ENCODE measurements around the gene PLEKHG3.

Gene PLEKHG3

DNA sequence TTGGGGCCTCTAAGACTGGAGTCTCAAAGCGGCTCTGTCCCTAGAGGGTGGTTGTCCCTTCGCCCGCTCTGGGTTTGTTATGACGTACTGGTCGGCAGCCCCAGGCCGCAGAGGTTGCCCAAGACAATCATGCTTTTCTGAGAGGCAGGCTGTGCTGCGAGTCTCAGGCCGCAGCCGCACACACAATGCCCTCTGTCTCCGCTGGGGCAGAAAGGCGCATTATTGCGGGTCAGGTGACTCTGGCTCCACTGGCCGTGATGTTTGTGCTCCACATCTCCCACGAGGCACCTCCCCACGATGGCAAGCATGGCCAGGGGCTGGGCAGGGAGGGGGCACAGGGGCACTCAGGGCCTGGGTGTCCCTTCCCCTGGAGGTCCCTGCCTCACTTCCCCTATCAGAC lies 21.0 kb upstream of the PLEKHG3 start:
- no peak for DNase-seq
- Histone ChIP-seq H3K36me3 (replicated peaks) (no peaks in the 10 kb centered on the region), H3K27me3 (replicated peaks) (no peaks in the 10 kb centered on the region), H3K27ac (no peak overlapping the region), H3K4me3 (ENCODE audit: low read depth, low read length) (no peak overlapping the region)
- TF ChIP-seq, protein P1, sequence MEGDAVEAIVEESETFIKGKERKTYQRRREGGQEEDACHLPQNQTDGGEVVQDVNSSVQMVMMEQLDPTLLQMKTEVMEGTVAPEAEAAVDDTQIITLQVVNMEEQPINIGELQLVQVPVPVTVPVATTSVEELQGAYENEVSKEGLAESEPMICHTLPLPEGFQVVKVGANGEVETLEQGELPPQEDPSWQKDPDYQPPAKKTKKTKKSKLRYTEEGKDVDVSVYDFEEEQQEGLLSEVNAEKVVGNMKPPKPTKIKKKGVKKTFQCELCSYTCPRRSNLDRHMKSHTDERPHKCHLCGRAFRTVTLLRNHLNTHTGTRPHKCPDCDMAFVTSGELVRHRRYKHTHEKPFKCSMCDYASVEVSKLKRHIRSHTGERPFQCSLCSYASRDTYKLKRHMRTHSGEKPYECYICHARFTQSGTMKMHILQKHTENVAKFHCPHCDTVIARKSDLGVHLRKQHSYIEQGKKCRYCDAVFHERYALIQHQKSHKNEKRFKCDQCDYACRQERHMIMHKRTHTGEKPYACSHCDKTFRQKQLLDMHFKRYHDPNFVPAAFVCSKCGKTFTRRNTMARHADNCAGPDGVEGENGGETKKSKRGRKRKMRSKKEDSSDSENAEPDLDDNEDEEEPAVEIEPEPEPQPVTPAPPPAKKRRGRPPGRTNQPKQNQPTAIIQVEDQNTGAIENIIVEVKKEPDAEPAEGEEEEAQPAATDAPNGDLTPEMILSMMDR (IDR thresholded peaks at IDR 0.05; ENCODE audit: low read depth, low read length, missing control alignments): peak; percentile 22
- in situ Hi-C loops (cut with HindIII; ENCODE audit: low pct_ligation_motif_present, low sequenced_read_pairs): no loop called here

DNA sequence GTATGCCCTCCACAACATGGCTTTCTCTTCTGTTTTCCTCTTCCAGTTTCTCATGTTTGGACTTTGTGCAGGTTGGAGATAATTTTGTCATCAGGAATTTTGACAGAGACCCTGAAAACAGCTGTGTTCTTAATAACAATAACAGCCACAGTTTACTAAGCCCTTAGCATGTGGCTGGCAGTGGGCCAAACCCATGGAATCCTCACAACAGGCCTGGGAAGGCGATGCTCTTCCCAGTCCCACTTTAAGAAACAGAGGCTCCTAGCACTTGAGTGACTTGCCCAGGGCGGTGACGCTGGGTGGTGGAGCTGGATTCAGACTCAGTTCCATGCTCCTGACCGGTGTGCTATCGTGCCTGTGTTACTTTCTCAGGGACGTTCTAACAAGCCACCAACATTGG lies 20.1 kb upstream of the PLEKHG3 start:
- H3K27ac ChIP-seq: no peak overlapping the region
- in situ Hi-C loops (cut with HindIII; ENCODE audit: low pct_ligation_motif_present, low sequenced_read_pairs): no loop called here
- no peaks in the 10 kb centered on the region for H3K27me3 ChIP-seq (replicated peaks)
- TF ChIP-seq, protein P1 (IDR thresholded peaks at IDR 0.05; ENCODE audit: low read depth, low read length, missing control alignments): no peak
- DNase-seq: no peak
- no peaks in the 10 kb centered on the region for H3K36me3 ChIP-seq (replicated peaks)
- H3K4me3 ChIP-seq (ENCODE audit: low read depth, low read length): no peak overlapping the region

DNA sequence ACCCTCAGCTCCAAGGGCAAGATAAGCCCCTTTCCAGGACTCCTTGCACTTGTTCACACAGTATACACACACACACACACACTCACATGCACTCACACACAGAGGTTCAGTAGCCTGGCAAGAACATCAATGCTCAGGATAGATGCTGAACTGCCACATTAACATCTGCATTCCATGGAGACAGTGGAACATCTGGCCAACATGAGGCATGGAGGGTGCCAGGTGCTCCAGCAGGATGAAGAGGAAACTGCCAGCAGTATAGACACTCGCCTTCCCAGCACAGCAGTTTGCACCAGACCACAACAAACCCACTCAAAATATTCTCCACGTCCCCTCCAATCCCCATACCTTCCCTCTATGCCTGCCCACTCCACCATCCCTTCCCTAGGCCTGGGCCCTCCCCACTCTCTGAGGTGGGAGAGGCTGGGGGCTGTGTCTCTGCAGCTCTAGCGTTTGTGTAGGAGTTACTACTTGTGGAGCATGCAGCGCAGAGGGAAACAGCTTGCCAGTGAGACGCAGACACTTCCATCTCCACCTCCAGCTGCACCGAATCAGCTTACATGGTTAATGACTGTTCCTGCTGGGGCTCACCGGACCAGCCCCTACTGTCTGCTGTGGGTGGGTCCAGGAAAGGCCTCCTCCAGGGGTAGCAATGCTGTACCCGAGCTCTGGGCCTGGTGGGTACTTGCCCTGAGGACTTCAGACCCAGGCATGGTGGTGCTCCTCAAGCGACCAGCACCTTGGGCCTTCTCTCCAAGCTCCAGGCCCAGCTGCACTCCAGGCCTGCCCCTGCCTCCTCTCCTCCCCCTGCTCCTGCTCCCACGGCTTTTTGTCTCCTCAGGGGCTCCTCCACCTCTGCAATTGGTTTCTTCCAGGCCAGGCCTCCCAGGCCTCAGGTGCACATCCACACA lies 18.6 kb upstream of the PLEKHG3 start:
- in situ Hi-C loops (cut with HindIII; ENCODE audit: low pct_ligation_motif_present, low sequenced_read_pairs): no loop called here
- no peak for DNase-seq
- no peak overlapping the region for H3K27ac ChIP-seq
- TF ChIP-seq, protein P1 (IDR thresholded peaks at IDR 0.05; ENCODE audit: low read depth, low read length, missing control alignments): no peak
- no peaks in the 10 kb centered on the region for H3K27me3 ChIP-seq (replicated peaks)
- H3K36me3 ChIP-seq (replicated peaks): no peaks in the 10 kb centered on the region
- H3K4me3 ChIP-seq (ENCODE audit: low read depth, low read length): no peak overlapping the region

DNA sequence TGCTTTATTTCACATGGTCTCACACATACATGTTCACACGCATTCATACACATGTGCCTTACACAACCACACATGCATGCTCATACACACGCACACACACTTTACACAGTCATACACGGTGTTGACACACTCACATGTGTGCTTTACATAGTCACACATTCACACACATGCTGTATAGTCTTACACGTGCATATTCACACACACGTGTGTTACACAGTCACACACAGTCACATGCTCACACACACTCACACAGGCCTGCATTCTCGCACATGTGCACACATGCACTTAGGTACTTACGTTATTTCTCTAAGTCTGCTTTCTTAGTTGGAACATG lies 18.0 kb upstream of the PLEKHG3 start:
- Histone ChIP-seq H3K36me3 (replicated peaks) (no peaks in the 10 kb centered on the region), H3K27ac (no peak overlapping the region), H3K4me3 (ENCODE audit: low read depth, low read length) (no peak overlapping the region), H3K27me3 (replicated peaks) (no peaks in the 10 kb centered on the region)
- no peak for DNase-seq
- TF ChIP-seq, protein P1 (IDR thresholded peaks at IDR 0.05; ENCODE audit: low read depth, low read length, missing control alignments): no peak
- in situ Hi-C loops (cut with HindIII; ENCODE audit: low pct_ligation_motif_present, low sequenced_read_pairs): no loop called here

DNA sequence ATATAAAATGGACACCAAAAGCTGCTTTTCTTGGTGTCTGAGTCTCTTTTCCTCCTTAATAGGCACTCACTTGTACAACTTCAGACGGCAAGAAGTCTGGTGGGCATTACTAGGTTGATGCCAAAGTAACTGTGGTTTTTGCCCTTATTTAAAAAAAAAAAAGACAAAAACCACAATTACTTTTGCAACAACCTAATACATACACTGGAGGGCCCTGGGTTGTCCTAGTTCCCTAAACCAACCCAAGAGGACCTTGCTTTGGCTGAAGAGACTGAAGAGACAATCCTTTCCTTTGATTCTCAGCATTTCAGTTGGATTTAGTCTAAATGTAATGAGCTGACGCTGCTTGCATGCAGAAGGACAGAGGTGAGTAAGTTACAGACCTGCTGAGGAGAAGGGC lies 16.2 kb upstream of the PLEKHG3 start:
- no peak overlapping the region for H3K4me3 ChIP-seq (ENCODE audit: low read depth, low read length)
- DNase-seq: no peak
- H3K36me3 ChIP-seq (replicated peaks): no peaks in the 10 kb centered on the region
- no peak overlapping the region for H3K27ac ChIP-seq
- in situ Hi-C loops (cut with HindIII; ENCODE audit: low pct_ligation_motif_present, low sequenced_read_pairs): no loop called here
- TF ChIP-seq, protein P1 (IDR thresholded peaks at IDR 0.05; ENCODE audit: low read depth, low read length, missing control alignments): no peak
- no peaks in the 10 kb centered on the region for H3K27me3 ChIP-seq (replicated peaks)

All from brain microvascular endothelial cell (primary cell).